Measurements from ENCODE around the gene RETN.

- TF ChIP-seq EZH2 (IDR thresholded peaks at IDR 0.05) (no peak), POLR2AphosphoS5 (IDR thresholded peaks at IDR 0.05; ENCODE audit: borderline replicate concordance, low read depth, low read length) (no peak)
These were observed 37.3 kb upstream of the RETN start for GRCh38 chr19:7631577-7631976.
